Esophagus (tissue), 2 donors: Measurements from ENCODE around the gene NTF3. TPM values are rescaled to one million over a fixed set of nuclear protein-coding genes. Genes with fewer than 3 reads are reported as not detected.

ENCODE experiments used
- H3K27ac ChIP-seq, 2 donors: one replicate each; pipeline ENCODE4 v1.5.1; 2013; ENCODE audit warnings: low read depth in 2 of 2, mild to moderate bottlenecking in 2 of 2, inconsistent platforms in 1 of 2, low read length in 1 of 2, moderate library complexity in 1 of 2
- H3K27me3 ChIP-seq, 2 donors: one replicate each; pipeline ENCODE4 v1.6.1; 2013; ENCODE audit warnings: low read length in 2 of 2, control low read depth in 1 of 2, mild to moderate bottlenecking in 1 of 2; ENCODE audit not compliant: insufficient read depth in 2 of 2, control insufficient read depth in 1 of 2
- H3K36me3 ChIP-seq, 2 donors: one replicate each; pipeline ENCODE4 v1.6.1; 2013; ENCODE audit warnings: low read length in 1 of 2; ENCODE audit not compliant: control insufficient read depth in 2 of 2, insufficient read depth in 2 of 2
- H3K4me1 ChIP-seq, 2 donors: one replicate each; pipeline ENCODE4 v1.6.1; 2013; ENCODE audit warnings: low read length in 1 of 2; ENCODE audit not compliant: control insufficient read depth in 2 of 2, insufficient read depth in 2 of 2
- H3K4me3 ChIP-seq, 2 donors: one replicate each; pipeline ENCODE4 v1.5.1; 2013; ENCODE audit warnings: low read length in 2 of 2, mild to moderate bottlenecking in 2 of 2, low read depth in 1 of 2, moderate library complexity in 1 of 2
- H3K9me3 ChIP-seq, 2 donors: one replicate each; pipeline ENCODE4 v1.6.1; 2013; ENCODE audit warnings: mild to moderate bottlenecking in 2 of 2, low read depth in 1 of 2, low read length in 1 of 2, moderate library complexity in 1 of 2; ENCODE audit not compliant: control insufficient read depth in 2 of 2, insufficient read depth in 1 of 2
- WGBS, 2 donors: extraction: QIAGEN DNeasy Blood & Tissue Kit; methylation state at CpG; one replicate each; pipeline ENCODE4 v1.1.7; 2013; 5-methylcytosine and 5-hydroxymethylcytosine counted together
- polyA plus RNA-seq, 2 donors: library from polyadenylated mRNA; stranded (reverse); fragments of 200-250 nt; gene quantifications; one replicate each; pipeline ENCODE4 v1.2.3, GENCODE V29; 2013
- donor health status: healthy with polysubstance abuse.
- donor health status: Bipolar disorder and iron deficiency.

Gene NTF3
- polyA plus RNA-seq, 2 donors = 1.3 to 2.3 TPM

DNA sequence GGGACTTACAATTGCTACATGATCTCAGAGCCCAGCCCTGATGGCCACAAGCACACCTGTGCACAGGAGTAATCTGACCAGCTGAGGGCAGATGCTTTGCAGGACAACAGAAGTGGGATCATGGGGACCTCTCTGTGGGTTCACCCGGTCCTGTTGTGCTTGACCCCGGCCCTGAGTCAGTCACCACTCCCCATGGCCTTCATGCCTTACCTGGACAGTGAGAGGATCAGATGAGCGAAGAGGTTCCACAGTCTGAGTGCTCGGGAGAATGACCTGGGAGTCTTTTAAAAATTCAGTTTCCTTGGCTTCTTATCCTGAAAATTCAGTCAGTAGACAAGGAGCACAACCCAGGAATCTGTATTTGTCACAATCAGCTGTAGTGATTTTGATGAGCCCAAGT, 88.1 kb downstream of the NTF3 start:
- H3K36me3 ChIP-seq = no peaks in the 10 kb centered on the region
- 85 to 89% methylated on average over 4 of the region's 4 CpGs for WGBS, 2 donors
- H3K9me3 ChIP-seq = no peaks in the 10 kb centered on the region
- H3K27ac ChIP-seq = no peak overlapping the region
- H3K27me3 ChIP-seq = no peaks in the 10 kb centered on the region
- no peaks in the 10 kb centered on the region for H3K4me1 ChIP-seq
- H3K4me3 ChIP-seq = no peak overlapping the region

DNA sequence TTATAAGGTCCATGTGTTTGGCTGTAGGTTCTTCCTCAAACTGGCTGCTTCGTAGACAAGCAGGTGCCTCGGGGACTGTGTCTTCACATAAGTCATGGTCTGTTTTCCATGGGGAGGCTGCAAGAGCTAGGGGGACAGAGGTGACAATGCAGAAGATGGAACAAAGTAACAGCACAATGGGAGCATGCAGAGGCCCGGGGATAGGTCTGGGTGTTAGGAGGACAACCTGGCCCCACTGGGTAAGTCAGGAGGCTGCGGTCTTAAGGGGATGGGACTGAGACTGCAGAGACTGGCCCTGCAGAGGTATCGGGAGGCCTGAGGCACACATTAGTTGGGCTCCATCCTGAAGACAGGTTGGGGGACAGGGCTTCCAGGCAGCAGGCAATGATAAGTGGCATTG, 88.9 kb downstream of the NTF3 start:
- H3K36me3 ChIP-seq = no peaks in the 10 kb centered on the region
- H3K27ac ChIP-seq = no peak overlapping the region
- WGBS, 2 donors = 94 to 95% methylated on average over 5 of the region's 5 CpGs
- no peaks in the 10 kb centered on the region for H3K9me3 ChIP-seq
- no peaks in the 10 kb centered on the region for H3K4me1 ChIP-seq
- H3K27me3 ChIP-seq = no peaks in the 10 kb centered on the region
- H3K4me3 ChIP-seq = no peak overlapping the region

DNA sequence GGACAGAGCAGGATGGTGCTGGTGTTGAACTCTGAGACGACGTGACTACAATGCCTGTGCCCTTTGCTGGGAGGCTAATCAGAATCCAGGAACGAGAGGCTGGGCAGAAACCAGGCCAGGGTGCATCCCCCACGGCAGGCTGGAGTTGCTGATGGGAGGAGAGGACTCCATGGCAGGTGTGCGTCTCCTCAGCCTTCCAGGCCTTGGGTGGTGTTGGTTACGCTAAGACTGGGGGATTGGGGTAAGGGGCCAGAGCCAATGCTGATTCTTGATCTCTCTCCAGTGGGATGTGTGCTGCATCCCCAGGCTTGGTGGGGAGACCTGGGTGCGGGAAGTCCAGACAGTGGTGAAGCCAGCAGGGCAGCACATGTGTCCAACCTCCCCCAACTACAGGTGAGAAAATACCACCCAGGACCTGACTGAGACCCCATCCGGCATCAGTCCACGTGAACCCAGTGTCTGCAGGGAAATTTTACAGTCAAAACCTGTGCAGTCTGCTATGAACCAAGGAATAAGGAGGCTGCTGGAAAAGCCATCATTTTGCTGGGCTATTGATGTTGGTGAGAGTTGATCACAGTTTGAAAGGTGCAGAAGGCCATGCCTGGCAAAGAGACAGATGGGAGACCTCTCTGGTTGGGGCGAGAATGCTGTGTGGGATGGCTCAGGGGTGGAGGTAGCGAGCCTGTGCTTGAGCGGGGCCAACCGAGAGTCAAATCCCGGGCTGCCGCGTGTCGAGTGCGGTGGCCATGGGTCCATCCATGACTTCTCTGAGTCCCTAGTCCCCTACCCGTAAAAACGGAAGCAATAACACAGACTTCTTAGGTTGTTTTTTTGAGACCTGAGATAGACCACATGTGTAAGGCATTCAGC, 89.8 kb downstream of the NTF3 start:
- H3K27ac ChIP-seq = no peak overlapping the region
- H3K36me3 ChIP-seq = no peaks in the 10 kb centered on the region
- no peak overlapping the region for H3K4me3 ChIP-seq
- no peaks in the 10 kb centered on the region for H3K9me3 ChIP-seq
- no peaks in the 10 kb centered on the region for H3K4me1 ChIP-seq
- 86 to 95% methylated on average over 20 of the region's 20 CpGs for WGBS, 2 donors
- no peaks in the 10 kb centered on the region for H3K27me3 ChIP-seq

DNA sequence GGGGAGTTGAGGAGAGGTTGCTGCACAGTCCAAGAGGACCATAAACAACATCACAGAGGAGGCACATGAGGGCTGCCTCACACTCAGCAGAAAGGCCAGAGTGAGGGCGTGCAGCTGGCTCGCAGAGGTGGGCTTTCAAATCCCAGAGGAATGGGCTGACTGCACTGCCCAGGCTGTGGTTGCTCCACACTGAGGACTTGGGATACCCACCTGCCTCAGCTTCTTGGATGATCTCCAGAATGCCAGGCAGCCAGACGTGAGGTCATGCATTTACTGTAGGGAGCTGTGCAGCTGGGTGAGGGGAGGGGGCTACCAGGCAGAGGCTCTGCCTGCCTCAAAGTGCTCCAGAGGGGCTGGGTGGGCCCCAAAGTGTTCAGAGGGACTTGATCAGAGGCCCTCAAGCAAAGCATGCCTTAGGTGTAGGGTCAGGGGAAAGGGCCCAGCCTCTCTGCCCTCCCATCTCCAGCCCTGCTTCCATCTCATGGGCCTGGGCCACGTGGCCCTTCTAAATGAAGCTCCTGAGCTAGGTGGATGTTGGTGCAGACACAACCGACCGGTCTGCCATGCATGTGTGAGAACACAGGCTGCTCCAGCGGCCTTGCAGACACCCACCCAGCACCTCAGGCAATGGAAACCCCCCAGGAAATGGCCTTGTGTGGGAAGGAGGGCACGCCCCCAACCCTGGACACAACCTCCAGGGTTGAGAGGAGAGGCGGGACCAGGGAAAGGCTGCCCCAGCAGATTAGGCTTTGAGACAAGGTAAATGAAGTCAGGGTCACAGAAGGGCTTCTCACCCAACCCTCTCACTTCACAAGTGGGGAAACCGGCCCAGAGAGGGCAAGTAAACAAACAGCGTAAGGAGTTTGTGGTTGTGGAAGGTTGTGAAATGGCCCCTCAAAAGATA, 90.8 kb downstream of the NTF3 start:
- whole genome bisulfite sequencing, 2 donors = 83 to 87% methylated on average over 11 of the region's 11 CpGs
- no peaks in the 10 kb centered on the region for H3K4me1 ChIP-seq
- H3K27ac ChIP-seq = no peak overlapping the region
- H3K36me3 ChIP-seq = no peaks in the 10 kb centered on the region
- no peaks in the 10 kb centered on the region for H3K27me3 ChIP-seq
- H3K9me3 ChIP-seq = no peaks in the 10 kb centered on the region
- H3K4me3 ChIP-seq = no peak overlapping the region

DNA sequence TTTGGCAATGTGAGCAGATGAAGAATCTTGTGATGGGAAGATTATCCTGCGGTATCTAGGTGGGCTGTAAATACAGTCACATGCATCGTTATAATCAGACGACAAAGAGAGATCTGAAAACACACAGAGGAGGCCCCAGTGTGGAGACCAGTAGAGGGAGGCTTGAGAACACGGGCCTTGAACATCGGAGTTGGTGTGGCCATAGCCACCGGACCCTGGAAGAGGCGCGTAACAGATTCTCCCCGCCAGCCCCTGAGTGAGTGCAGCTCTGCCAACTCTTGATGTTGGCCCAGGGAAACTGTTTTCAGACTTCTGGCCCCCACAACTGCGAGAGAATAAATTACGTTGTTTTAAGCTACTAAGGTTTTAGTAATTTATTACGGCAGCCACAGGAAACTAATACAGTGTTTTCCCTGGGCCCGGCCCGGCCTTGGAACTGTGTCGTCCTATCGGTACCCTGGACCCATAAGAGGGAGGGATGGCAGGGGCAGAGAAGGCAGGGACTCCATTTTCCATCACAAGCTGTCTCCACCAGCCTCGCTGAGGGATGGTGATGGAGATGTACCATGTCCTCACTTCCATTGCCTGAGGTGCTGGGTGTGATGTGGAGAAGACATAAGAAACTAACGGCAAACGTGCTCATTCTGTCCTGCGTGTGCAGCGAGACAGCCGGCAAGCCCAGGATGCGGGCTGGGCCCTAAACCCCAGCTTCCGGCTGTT, 91.6 kb downstream of the NTF3 start:
- no peaks in the 10 kb centered on the region for H3K36me3 ChIP-seq
- no peaks in the 10 kb centered on the region for H3K4me1 ChIP-seq
- no peaks in the 10 kb centered on the region for H3K9me3 ChIP-seq
- H3K4me3 ChIP-seq = no peak overlapping the region
- H3K27ac ChIP-seq = no peak overlapping the region
- 91% methylated on average over 24 of the region's 24 CpGs for WGBS, 2 donors
- no peaks in the 10 kb centered on the region for H3K27me3 ChIP-seq

DNA sequence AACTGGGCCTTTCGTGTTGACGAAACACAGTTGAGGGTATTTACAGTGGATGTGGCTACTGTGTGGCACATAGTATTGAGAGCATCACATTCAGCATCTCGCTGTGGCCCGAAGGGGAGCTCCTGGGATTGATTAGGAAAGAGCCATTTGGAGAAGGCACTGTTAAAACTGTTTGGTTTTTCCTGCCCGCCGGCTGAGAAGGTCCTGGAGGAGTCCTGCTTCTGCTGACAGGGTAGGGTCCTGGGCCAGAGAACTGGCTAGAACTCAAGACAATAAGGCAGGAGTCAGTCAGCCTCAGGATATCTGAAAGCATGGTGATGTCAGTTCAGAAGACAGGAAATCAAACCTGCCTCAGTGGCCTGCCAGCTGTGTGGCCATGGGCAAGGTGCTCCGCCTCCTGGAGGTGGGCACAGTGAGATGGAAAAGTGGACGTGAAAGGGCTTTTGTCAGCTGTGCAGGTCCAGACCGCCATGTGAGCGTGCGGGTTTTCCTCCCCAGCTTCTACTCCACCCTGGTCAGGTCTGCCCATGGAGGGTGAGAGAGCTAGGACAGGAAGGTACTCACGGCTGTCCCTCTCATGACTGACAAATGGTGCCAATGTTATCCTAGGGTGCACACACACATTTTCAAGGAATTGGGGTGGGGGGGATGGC, 92.3 kb downstream of the NTF3 start:
- H3K9me3 ChIP-seq = no peaks in the 10 kb centered on the region
- no peak overlapping the region for H3K27ac ChIP-seq
- H3K27me3 ChIP-seq = no peaks in the 10 kb centered on the region
- no peaks in the 10 kb centered on the region for H3K4me1 ChIP-seq
- WGBS, 2 donors = 91 to 96% methylated on average over 12 of the region's 12 CpGs
- no peaks in the 10 kb centered on the region for H3K36me3 ChIP-seq
- H3K4me3 ChIP-seq = no peak overlapping the region

DNA sequence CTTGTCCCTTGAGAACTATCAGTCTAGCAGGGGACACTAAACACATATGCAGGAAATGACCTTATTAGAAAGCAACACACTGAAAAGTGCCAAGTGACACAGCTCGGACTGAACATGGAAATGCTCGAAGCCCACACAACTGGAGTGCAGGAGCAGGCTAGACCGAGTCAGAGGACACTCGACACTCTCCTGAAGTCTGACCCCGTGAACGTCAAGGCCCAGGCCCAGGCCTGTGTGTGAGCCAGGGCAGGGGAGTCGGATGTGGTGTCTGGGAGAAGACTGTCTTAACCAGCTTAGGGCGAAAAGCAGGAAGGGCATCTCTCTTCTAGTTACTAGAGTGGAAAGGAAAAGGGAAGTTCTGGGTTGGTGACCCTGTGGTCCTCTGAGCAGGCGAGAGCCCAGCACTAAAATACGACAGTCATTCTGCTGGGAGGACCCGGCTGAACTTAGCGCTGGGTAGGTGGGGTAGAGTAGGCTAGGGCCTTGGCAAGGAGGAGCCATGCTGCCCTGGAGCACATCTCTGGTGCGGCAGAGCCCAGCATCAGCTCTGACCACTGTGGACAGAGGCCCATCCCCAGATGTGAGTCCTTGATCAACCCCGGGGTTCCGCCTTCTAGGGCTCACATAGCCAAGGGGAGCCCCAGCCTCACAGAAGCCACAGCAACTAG, 93.0 kb downstream of the NTF3 start:
- no peaks in the 10 kb centered on the region for H3K27me3 ChIP-seq
- 88 to 92% methylated on average over 15 of the region's 15 CpGs for WGBS, 2 donors
- no peaks in the 10 kb centered on the region for H3K4me1 ChIP-seq
- no peaks in the 10 kb centered on the region for H3K9me3 ChIP-seq
- H3K36me3 ChIP-seq = no peaks in the 10 kb centered on the region
- H3K27ac ChIP-seq = no peak overlapping the region
- H3K4me3 ChIP-seq = no peak overlapping the region

DNA sequence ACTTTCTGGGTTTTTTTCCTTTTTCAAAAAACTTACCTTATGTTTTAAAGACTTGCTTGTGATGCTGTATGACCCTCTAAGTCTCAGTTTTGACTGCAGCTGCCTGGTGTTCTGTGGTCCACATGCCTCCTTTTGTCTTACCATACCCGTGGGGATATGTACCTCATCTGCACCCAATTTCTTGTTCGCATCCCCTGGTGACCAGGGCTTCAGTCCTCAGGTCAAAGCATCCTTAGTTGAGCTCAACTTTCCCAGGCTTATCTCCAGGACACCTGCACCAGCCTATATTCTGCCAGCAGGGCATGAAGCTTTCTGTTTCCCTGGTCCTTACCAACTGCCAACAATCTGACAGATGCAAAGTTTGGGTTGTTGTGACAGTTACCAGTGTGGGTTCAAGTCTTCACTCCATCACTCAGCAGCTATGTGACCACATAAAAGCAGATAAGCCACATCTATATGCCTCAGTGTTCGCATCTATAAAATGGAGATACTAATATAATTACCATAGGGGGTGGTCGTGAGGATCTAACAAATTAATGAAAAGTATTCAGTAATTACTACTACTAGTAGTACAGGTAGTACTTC, 94.0 kb downstream of the NTF3 start:
- H3K36me3 ChIP-seq = no peaks in the 10 kb centered on the region
- no peaks in the 10 kb centered on the region for H3K27me3 ChIP-seq
- no peak overlapping the region for H3K4me3 ChIP-seq
- no peaks in the 10 kb centered on the region for H3K4me1 ChIP-seq
- no peaks in the 10 kb centered on the region for H3K9me3 ChIP-seq
- WGBS, 2 donors = 89 to 91% methylated on average over 4 of the region's 4 CpGs
- no peak overlapping the region for H3K27ac ChIP-seq
